Hypothalamus (tissue), 51 donors: Measurements from ENCODE around the gene FAM3C.

Experiments
- DNase-seq, 51 donors: peaks; one replicate each; lab custom pipeline; 2025; lab: John Stamatoyannopoulos, UW

The FAM3C gene

GRCh38 chr7:121303422-121304101 is 92.5 kb downstream of the FAM3C start:
- no peak for DNase-seq

DNA sequence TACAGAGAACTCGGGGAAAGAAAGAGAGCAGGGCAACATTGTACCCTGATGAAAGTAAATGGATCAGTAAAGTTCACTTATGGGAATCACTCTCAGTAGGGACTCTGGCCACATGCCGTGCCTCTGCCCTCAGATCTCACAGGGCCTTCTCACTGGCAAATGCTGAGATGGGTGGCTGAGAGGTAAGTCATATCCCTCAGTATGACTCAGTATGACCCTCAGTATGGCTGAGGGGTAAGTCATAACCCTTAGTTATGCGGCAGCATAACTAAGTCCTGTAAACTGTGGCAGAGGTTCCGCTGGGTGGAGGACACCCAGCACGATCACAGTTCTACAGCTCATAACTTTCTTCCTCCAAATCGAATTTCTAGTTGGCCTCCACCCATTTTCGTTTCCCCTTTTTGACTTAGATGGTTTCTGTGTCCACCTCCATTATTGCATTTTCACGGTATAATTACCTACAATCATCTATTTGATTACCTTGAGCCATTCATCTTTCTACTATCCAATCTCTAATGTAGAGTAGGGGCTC is 93.8 kb downstream of the FAM3C start:
- DNase-seq = no peak

GRCh38 chr7:121301446-121302213 is 94.5 kb downstream of the FAM3C start:
- DNase-seq = no peak

- no peak for DNase-seq
Measured at GRCh38 chr7:121300685-121301420, 95.3 kb downstream of the FAM3C start.
